Coronary artery (tissue), 2 donors: ENCODE data around the gene ARFGAP1.
"Not testable (repeated sequence)": the region's sequence is repeated elsewhere in the genome, so short reads cannot be mapped to it uniquely, and the experiment has no call there.

Experiments used
- DNase-seq: peaks from one replicate; pipeline ENCODE4 v3.0.0-alpha.2; 2017; ENCODE audit warnings: low spot score
- H3K27ac ChIP-seq, 2 donors: fragments of 200-600 bp; sonication (generic); one replicate each; pipeline ENCODE4 v1.5.1; 2016 to 2019
- H3K4me3 ChIP-seq: fragments of 200-600 bp; sonication (generic); 2 replicates; pipeline ENCODE4 v1.5.1; 2016; ENCODE audit warnings: mild to moderate bottlenecking, moderate library complexity
- CTCF ChIP-seq: fragments of 200-600 bp; sonication (generic); IDR thresholded peaks from one replicate; pipeline ENCODE4 v1.5.1; 2019; ENCODE audit warnings: antibody characterized with exemption

Gene ARFGAP1

GRCh38 chr20:63248835-63249591 lies 23.6 kb upstream of the ARFGAP1 start:
- no peak for DNase-seq
- Histone ChIP-seq H3K27ac (no peak overlapping the region), H3K4me3 (no peak overlapping the region)
- no peak for TF ChIP-seq CTCF

GRCh38 chr20:63249891-63250290 lies 22.7 kb upstream of the ARFGAP1 start:
- no peak overlapping the region for H3K4me3 ChIP-seq
- no peak for DNase-seq
- H3K27ac ChIP-seq = no peak overlapping the region
- no peak for TF ChIP-seq CTCF

GRCh38 chr20:63251350-63251749 lies 21.3 kb upstream of the ARFGAP1 start:
- not testable (repeated sequence) for DNase-seq, H3K4me3 ChIP-seq, H3K27ac ChIP-seq

- Histone ChIP-seq H3K27ac (no peak overlapping the region), H3K4me3 (no peak overlapping the region)
- no peak for DNase-seq
- no peak for TF ChIP-seq CTCF
These were observed 20.3 kb upstream of the ARFGAP1 start for GRCh38 chr20:63252284-63252711.

- peak overlapping the region; percentile 70 for H3K4me3 ChIP-seq
- DNase-seq = no peak
- no peak overlapping the region for H3K27ac ChIP-seq
- no peak for TF ChIP-seq CTCF
These were observed 19.6 kb upstream of the ARFGAP1 start for GRCh38 chr20:63253065-63253437.

- H3K4me3 ChIP-seq = peak overlapping the region; percentile 70
- TF ChIP-seq CTCF = no peak
- H3K27ac ChIP-seq = no peak overlapping the region
- no peak for DNase-seq
These were observed 19.0 kb upstream of the ARFGAP1 start for GRCh38 chr20:63253438-63254231.

GRCh38 chr20:63254232-63254605 lies 18.4 kb upstream of the ARFGAP1 start, which contains the start of gene NKAIN4:
Gene NKAIN4, minus strand, starts transcription at chr20:63254463. Its CDS starts 13 bp downstream, at chr20:63254450.
- DNase-seq = no peak
- Histone ChIP-seq H3K4me3 (peak within 1 kb of the TSS; percentile 70), H3K27ac (no peak within 1 kb of the TSS)
- no peak for TF ChIP-seq CTCF
